SU-DHL-6 (cell line): Measurements from ENCODE around the gene PSMG2.

Experiments
- H2AFZ ChIP-seq: fragments of 200-600 bp; sonication (generic); 2 replicates; pipeline ENCODE4 v1.6.1; 2014; ENCODE audit warnings: low read depth, mild to moderate bottlenecking, moderate library complexity, mixed read lengths, antibody characterized with exemption, low read length; ENCODE audit not compliant: severe bottlenecking
- H3F3A ChIP-seq: fragments of 200-600 bp; shearing (Covaris generic); 2 replicates; pipeline ENCODE4 v1.6.0; 2016; ENCODE audit warnings: antibody characterized with exemption, mild to moderate bottlenecking; ENCODE audit not compliant: insufficient read depth
- H3K27ac ChIP-seq: fragments of 200-600 bp; sonication (generic); 2 replicates; pipeline ENCODE4 v1.5.1; 2016; ENCODE audit warnings: low read depth, mild to moderate bottlenecking, low read length, moderate library complexity, mixed read lengths
- H3K27me3 ChIP-seq: fragments of 200-600 bp; sonication (generic), shearing (Covaris generic); 2 replicates; pipeline ENCODE4 v1.6.0; 2014; ENCODE audit warnings: mild to moderate bottlenecking, low read length
- H3K36me3 ChIP-seq: fragments of 200-600 bp; sonication (generic); 2 replicates; pipeline ENCODE4 v1.6.1; 2014; ENCODE audit warnings: mild to moderate bottlenecking, low read length, mixed read lengths
- H3K4me2 ChIP-seq: fragments of 300-600, 200-600 bp; shearing (Covaris generic), sonication (generic); 2 replicates; pipeline ENCODE4 v1.6.0; 2014; ENCODE audit warnings: low read length, low read depth, mild to moderate bottlenecking; ENCODE audit not compliant: poor library complexity, severe bottlenecking
- H3K4me3 ChIP-seq: fragments of 200-600 bp; sonication (generic); 2 replicates; pipeline ENCODE4 v1.5.1; 2014; ENCODE audit warnings: antibody characterized with exemption, low read length, mild to moderate bottlenecking, mixed read lengths; ENCODE audit not compliant: insufficient read depth, poor library complexity, severe bottlenecking
- H3K79me2 ChIP-seq: fragments of 200-600 bp; sonication (generic); 2 replicates; pipeline ENCODE4 v1.6.1; 2014; ENCODE audit warnings: mild to moderate bottlenecking, low read length, moderate library complexity; ENCODE audit not compliant: insufficient read depth
- H3K9ac ChIP-seq: fragments of 200-600 bp; sonication (generic); 2 replicates; pipeline ENCODE4 v1.7.0; 2014; ENCODE audit warnings: mild to moderate bottlenecking, low read length
- H3K9me2 ChIP-seq: fragments of 200-600 bp; sonication (generic); replicated peaks from 2 replicates; pipeline ENCODE4 v1.6.1; 2014; ENCODE audit warnings: low read length; ENCODE audit not compliant: insufficient read depth
- H3K9me3 ChIP-seq: fragments of 200-600 bp; sonication (generic); 2 replicates; pipeline ENCODE4 v1.6.1; 2014; ENCODE audit warnings: low read length, mixed read lengths; ENCODE audit not compliant: insufficient read depth
- H4K20me1 ChIP-seq: fragments of 200-600 bp; sonication (generic); 2 replicates; pipeline ENCODE4 v1.6.1; 2014; ENCODE audit warnings: low read depth, mild to moderate bottlenecking, antibody characterized with exemption, low read length, moderate library complexity, mixed read lengths
- EZH2phosphoT487 ChIP-seq: fragments of 200-600 bp; sonication (generic), shearing (Covaris generic); conservative IDR thresholded peaks from 2 replicates; pipeline ENCODE4 v1.6.1; 2018; ENCODE audit warnings: mild to moderate bottlenecking, antibody characterized with exemption, low read length, moderate library complexity, mixed read lengths
- TF ChIP-seq, protein P1 (sequence below): fragments of 200-600 bp; sonication (generic); IDR thresholded peaks from one replicate; pipeline ENCODE4 v1.5.1; 2017; ENCODE audit warnings: antibody characterized with exemption, mild to moderate bottlenecking, low read length, moderate library complexity; ENCODE audit not compliant: insufficient read depth, poor library complexity, severe bottlenecking

The PSMG2 gene

DNA sequence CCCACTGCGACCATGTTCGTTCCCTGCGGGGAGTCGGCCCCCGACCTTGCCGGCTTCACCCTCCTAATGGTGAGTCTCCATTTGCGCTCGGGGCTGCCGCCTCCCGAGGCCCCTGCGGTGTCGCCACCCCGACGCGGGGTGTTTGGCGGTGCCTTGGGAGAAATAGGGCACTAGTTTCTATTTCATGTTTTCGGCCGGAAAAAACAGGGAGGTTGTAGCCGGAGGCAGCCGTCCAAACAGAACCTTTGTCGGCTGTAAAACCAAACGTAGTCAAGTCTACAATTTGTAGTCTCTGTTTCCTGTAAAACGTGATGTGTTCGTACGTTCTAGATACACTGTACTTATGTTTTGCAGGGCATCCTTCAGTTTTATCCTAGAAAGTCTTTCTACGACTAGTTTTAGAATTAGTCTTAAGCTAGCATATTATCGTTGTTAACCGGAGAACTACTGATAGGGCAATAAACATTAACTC lies 290 bp downstream of the PSMG2 start:
- Histone ChIP-seq H3K9me3 (no peaks in the 10 kb centered on the region), H3K36me3 (peaks cover 13% of the 10 kb centered on the region; the same call in 1 of the 2 replicates), H3K9ac (peak overlapping the region; percentile 95), H4K20me1 (no peaks in the 10 kb centered on the region), H2AFZ (peak overlapping the region; percentile 54), H3K4me3 (peak overlapping the region; percentile 79), H3K4me2 (peak overlapping the region; percentile 87), H3K27me3 (no peaks in the 10 kb centered on the region), H3K79me2 (peaks cover 45% of the 10 kb centered on the region), H3K27ac (peak overlapping the region; percentile 75), H3K9me2 (no peaks in the 10 kb centered on the region), H3F3A (0 out of 2 replicates have a peak, but pooled peaks cover 2% of the 10 kb centered on the region)
- no peak for TF ChIP-seq EZH2phosphoT487
- TF ChIP-seq, protein P1, sequence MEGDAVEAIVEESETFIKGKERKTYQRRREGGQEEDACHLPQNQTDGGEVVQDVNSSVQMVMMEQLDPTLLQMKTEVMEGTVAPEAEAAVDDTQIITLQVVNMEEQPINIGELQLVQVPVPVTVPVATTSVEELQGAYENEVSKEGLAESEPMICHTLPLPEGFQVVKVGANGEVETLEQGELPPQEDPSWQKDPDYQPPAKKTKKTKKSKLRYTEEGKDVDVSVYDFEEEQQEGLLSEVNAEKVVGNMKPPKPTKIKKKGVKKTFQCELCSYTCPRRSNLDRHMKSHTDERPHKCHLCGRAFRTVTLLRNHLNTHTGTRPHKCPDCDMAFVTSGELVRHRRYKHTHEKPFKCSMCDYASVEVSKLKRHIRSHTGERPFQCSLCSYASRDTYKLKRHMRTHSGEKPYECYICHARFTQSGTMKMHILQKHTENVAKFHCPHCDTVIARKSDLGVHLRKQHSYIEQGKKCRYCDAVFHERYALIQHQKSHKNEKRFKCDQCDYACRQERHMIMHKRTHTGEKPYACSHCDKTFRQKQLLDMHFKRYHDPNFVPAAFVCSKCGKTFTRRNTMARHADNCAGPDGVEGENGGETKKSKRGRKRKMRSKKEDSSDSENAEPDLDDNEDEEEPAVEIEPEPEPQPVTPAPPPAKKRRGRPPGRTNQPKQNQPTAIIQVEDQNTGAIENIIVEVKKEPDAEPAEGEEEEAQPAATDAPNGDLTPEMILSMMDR: no peak

DNA sequence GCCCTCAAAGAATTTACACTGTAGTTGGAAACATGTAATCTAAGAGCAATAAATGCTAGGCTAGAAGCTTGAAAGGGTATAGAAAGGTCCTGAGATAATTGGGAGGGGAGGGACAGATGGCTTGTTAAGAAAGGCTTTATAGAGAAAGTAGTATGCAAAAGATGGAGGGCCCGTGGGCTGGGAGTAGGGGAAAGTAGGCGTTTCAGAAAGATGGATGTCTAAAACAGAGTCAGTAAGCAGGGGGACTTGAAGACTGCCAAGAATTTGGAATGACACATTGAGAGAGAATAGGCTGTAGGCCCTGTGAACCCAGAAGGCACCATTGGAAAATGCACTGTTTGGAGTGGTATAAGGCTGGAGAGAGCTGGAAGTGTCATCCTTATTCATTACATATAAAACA lies 822 bp downstream of the PSMG2 start:
- TF ChIP-seq, protein P1: no peak
- no peak for TF ChIP-seq EZH2phosphoT487
- peaks cover 45% of the 10 kb centered on the region for H3K79me2 ChIP-seq
- no peaks in the 10 kb centered on the region for H4K20me1 ChIP-seq
- H3K36me3 ChIP-seq: peaks cover 13% of the 10 kb centered on the region; the same call in 1 of the 2 replicates
- H3K9me2 ChIP-seq: no peaks in the 10 kb centered on the region
- H3K27me3 ChIP-seq: no peaks in the 10 kb centered on the region
- no peaks in the 10 kb centered on the region for H3K9me3 ChIP-seq
- peak overlapping the region; percentile 79 for H3K4me3 ChIP-seq
- H2AFZ ChIP-seq: no peak overlapping the region
- peak overlapping the region; percentile 75 for H3K27ac ChIP-seq
- peak overlapping the region; percentile 95 for H3K9ac ChIP-seq
- 0 out of 2 replicates have a peak, but pooled peaks cover 2% of the 10 kb centered on the region for H3F3A ChIP-seq
- H3K4me2 ChIP-seq: peak overlapping the region; percentile 87

DNA sequence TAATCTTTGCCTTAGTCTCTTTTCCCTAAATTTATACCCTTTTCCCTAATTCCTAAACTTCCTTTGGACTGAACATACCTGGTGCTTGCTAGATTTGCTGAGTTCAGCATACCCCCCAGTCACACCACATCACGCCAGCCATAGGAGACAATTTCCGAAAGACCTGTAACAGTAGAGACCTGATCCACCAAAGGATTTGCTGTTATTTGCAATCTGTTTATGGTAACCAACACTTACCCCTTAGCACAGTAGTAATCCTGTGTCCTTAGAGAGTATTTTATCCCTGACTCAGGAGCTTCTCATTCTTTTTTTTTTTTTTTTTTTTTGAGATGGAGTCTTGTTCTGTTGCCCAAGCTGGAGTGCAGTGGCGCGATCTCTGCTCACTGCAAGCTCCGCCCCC lies 8.6 kb downstream of the PSMG2 start:
- no peaks in the 10 kb centered on the region for H3K27me3 ChIP-seq
- no peak overlapping the region for H3K4me3 ChIP-seq
- 0 out of 2 replicates have a peak, but pooled peaks cover 7% of the 10 kb centered on the region for H4K20me1 ChIP-seq
- peaks cover 6% of the 10 kb centered on the region; the same call in 1 of the 2 replicates for H3K79me2 ChIP-seq
- no peaks in the 10 kb centered on the region for H3K9me3 ChIP-seq
- TF ChIP-seq, protein P1: no peak
- no peak for TF ChIP-seq EZH2phosphoT487
- H3K9me2 ChIP-seq: no peaks in the 10 kb centered on the region
- H2AFZ ChIP-seq: no peak overlapping the region
- H3F3A ChIP-seq: no peaks in the 10 kb centered on the region; the same call in 1 of the 2 replicates
- H3K36me3 ChIP-seq: peaks cover 16% of the 10 kb centered on the region
- no peak overlapping the region for H3K4me2 ChIP-seq
- H3K9ac ChIP-seq: no peak overlapping the region
- no peak overlapping the region for H3K27ac ChIP-seq
